Neuronal stem cell (in vitro differentiated cells): ENCODE measurements around the gene FST.
A peak's percentile ranks its signal among the peaks of the same experiment; 100 is the strongest.

Experiments used
- DNase-seq: peaks from one replicate; pipeline ENCODE4 v3.0.0-alpha.2; 2013; ENCODE audit warnings: low spot score
- H2AFZ ChIP-seq: one replicate; pipeline ENCODE4 v1.6.1; 2013; ENCODE audit warnings: mild to moderate bottlenecking, low read length, inconsistent platforms
- H2AK5ac ChIP-seq: 2 replicates; pipeline ENCODE4 v1.6.1; 2013; ENCODE audit warnings: low read depth, mild to moderate bottlenecking, inconsistent platforms, low read length, moderate library complexity, mixed read lengths
- H2BK120ac ChIP-seq: 2 replicates; pipeline ENCODE4 v1.6.1; 2013; ENCODE audit warnings: low read depth, mild to moderate bottlenecking, inconsistent platforms, low read length, moderate library complexity, mixed read lengths
- H2BK12ac ChIP-seq: one replicate; pipeline ENCODE4 v1.6.1; 2013; ENCODE audit warnings: low read length, inconsistent platforms
- H2BK15ac ChIP-seq: 2 replicates; pipeline ENCODE4 v1.6.1; 2013; ENCODE audit warnings: mild to moderate bottlenecking, low read length, inconsistent platforms, mixed read lengths
- H2BK5ac ChIP-seq: one replicate; pipeline ENCODE4 v1.6.1; 2013; ENCODE audit warnings: inconsistent platforms, mild to moderate bottlenecking, low read length, moderate library complexity
- H3K14ac ChIP-seq: one replicate; pipeline ENCODE4 v1.6.1; 2013; ENCODE audit warnings: low read length, inconsistent platforms
- H3K18ac ChIP-seq: 2 replicates; pipeline ENCODE4 v1.6.1; 2013; ENCODE audit warnings: low read length, inconsistent platforms
- H3K23ac ChIP-seq: 2 replicates; pipeline ENCODE4 v1.6.1; 2013; ENCODE audit warnings: low read depth, mild to moderate bottlenecking, mixed read lengths, low read length, inconsistent platforms; ENCODE audit not compliant: poor library complexity
- H3K27ac ChIP-seq: replicated peaks from 3 replicates; pipeline ENCODE4 v1.5.1; 2013; ENCODE audit warnings: low read length, inconsistent platforms
- H3K27me3 ChIP-seq, 3 experiments: 2 replicates each; pipeline ENCODE4 v1.6.1; 2013; ENCODE audit warnings: low read length in 3 of 3, mild to moderate bottlenecking in 2 of 3, inconsistent platforms in 1 of 3, low read depth in 1 of 3, mixed read lengths in 1 of 3, moderate library complexity in 1 of 3; ENCODE audit not compliant: control insufficient read depth in 3 of 3, insufficient read depth in 3 of 3
- H3K36me3 ChIP-seq, 2 donors: replicated peaks in 1 of 2; 2 replicates each; pipeline ENCODE4 v1.6.1; 2013; ENCODE audit warnings: low read length in 2 of 2; ENCODE audit not compliant: control insufficient read depth in 2 of 2, insufficient read depth in 2 of 2
- H3K4ac ChIP-seq: 2 replicates; pipeline ENCODE4 v1.6.1; 2013; ENCODE audit warnings: inconsistent platforms, mild to moderate bottlenecking, low read length, moderate library complexity
- H3K4me1 ChIP-seq, 2 donors: 1 replicate in 1 of 2; 2 replicates in 1 of 2; pipeline ENCODE4 v1.6.1; 2013; ENCODE audit warnings: low read length in 2 of 2, low read depth in 1 of 2; ENCODE audit not compliant: control insufficient read depth in 2 of 2, insufficient read depth in 1 of 2
- H3K4me2 ChIP-seq: one replicate; pipeline ENCODE4 v1.6.1; 2013; ENCODE audit warnings: mild to moderate bottlenecking, low read length, inconsistent platforms; ENCODE audit not compliant: insufficient read depth, poor library complexity, severe bottlenecking
- H3K4me3 ChIP-seq, 2 donors: 2 replicates each; pipeline ENCODE4 v1.5.1; 2013; ENCODE audit warnings: low read length in 2 of 2, mild to moderate bottlenecking in 2 of 2, inconsistent platforms in 1 of 2, moderate library complexity in 1 of 2
- H3K79me1 ChIP-seq: one replicate; pipeline ENCODE4 v1.6.1; 2013; ENCODE audit warnings: low read depth, mild to moderate bottlenecking, inconsistent platforms, low read length, moderate library complexity
- H3K9ac ChIP-seq: one replicate; pipeline ENCODE4 v1.6.1; 2013; ENCODE audit warnings: mild to moderate bottlenecking, low read depth, low read length, inconsistent platforms; ENCODE audit not compliant: poor library complexity
- H3K9me3 ChIP-seq, 2 donors: replicated peaks in 1 of 2; 2 replicates each; pipeline versions ENCODE3 to v1.6.1; 2013; ENCODE audit warnings: low read length in 2 of 2, mild to moderate bottlenecking in 2 of 2, inconsistent platforms in 1 of 2, low read depth in 1 of 2, mixed read lengths in 1 of 2, moderate library complexity in 1 of 2; ENCODE audit not compliant: control insufficient read depth in 2 of 2, insufficient read depth in 1 of 2
- H4K8ac ChIP-seq: one replicate; pipeline ENCODE4 v1.6.1; 2013; ENCODE audit warnings: low read depth, mild to moderate bottlenecking, inconsistent platforms, low read length, moderate library complexity
- H4K91ac ChIP-seq: one replicate; pipeline ENCODE4 v1.6.1; 2013; ENCODE audit warnings: low read length, low read depth, mild to moderate bottlenecking, inconsistent platforms; ENCODE audit not compliant: poor library complexity
- WGBS, 2 donors: extraction: QIAGEN DNeasy Blood & Tissue Kit; methylation state at CpG; one replicate each; pipeline ENCODE4 v1.1.7; 2013; ENCODE audit warnings: missing lambda C conversion rate in 2 of 2, mixed read lengths in 1 of 2; ENCODE audit not compliant: insufficient read length in 2 of 2, insufficient replicate concordance in 1 of 2; ENCODE audit errors: extremely low coverage in 2 of 2; 5-methylcytosine and 5-hydroxymethylcytosine counted together

The FST gene

GRCh38 chr5:53481887-53482716 lies 1.7 kb downstream of the FST start:
- H3K27ac ChIP-seq: no peak overlapping the region
- no CpG with 5 or more reads among the region's 36 CpGs for WGBS, 2 donors

GRCh38 chr5:53482717-53483638 lies 2.5 kb downstream of the FST start:
- Histone ChIP-seq H3K18ac (peak overlapping the region; percentile 63), H3K27ac (no peak overlapping the region), H2AFZ (no peak overlapping the region), H2BK120ac (no peak overlapping the region), H2BK12ac (no peak overlapping the region), H3K4me1 (peaks cover 0 to 2% of the 10 kb centered on the region in 2 donors), H3K23ac (peak overlapping the region; percentile 48), H3K9me3 (no peaks in the 10 kb centered on the region), H3K9ac (peak overlapping the region; percentile 73), H3K4me2 (peak overlapping the region; percentile 68), H3K4ac (no peak overlapping the region), H4K8ac (no peak overlapping the region), H3K14ac (no peak overlapping the region), H3K27me3 (peaks cover 0 to 3% (median 0%) of the 10 kb centered on the region in 3 experiments), H2BK5ac (no peak overlapping the region), H2BK15ac (no peak overlapping the region), H3K36me3 (peaks cover 7 to 41% of the 10 kb centered on the region in 2 donors), H3K79me1 (no peaks in the 10 kb centered on the region), H4K91ac (no peak overlapping the region), H3K4me3 (peak overlapping the region in 1 of 2 donors; percentile 76), H2AK5ac (no peak overlapping the region)
- no CpG with 5 or more reads among the region's 35 CpGs for WGBS, 2 donors
- DNase-seq: peak; percentile 40

More at GRCh38 chr5:53481887-53482716, 1.7 kb downstream of the FST start:
- Histone ChIP-seq H2AFZ (peak overlapping the region; percentile 92), H4K8ac (no peak overlapping the region), H3K4me3 (peak overlapping the region; percentile 66 to 77), H2BK5ac (no peak overlapping the region), H3K23ac (no peak overlapping the region), H3K79me1 (no peaks in the 10 kb centered on the region), H3K9ac (peak overlapping the region; percentile 73), H3K14ac (no peak overlapping the region), H3K18ac (peak overlapping the region; percentile 63), H2BK15ac (no peak overlapping the region), H3K9me3 (no peaks in the 10 kb centered on the region), H4K91ac (no peak overlapping the region), H3K4me2 (peak overlapping the region; percentile 73), H3K27me3 (peaks cover 0 to 3% (median 0%) of the 10 kb centered on the region in 3 experiments), H2AK5ac (no peak overlapping the region), H2BK120ac (no peak overlapping the region), H3K4ac (no peak overlapping the region), H3K36me3 (peaks cover 7 to 41% of the 10 kb centered on the region in 2 donors), H2BK12ac (no peak overlapping the region), H3K4me1 (peaks cover 2% of the 10 kb centered on the region in 2 donors)
- DNase-seq: peak; percentile 26

DNA sequence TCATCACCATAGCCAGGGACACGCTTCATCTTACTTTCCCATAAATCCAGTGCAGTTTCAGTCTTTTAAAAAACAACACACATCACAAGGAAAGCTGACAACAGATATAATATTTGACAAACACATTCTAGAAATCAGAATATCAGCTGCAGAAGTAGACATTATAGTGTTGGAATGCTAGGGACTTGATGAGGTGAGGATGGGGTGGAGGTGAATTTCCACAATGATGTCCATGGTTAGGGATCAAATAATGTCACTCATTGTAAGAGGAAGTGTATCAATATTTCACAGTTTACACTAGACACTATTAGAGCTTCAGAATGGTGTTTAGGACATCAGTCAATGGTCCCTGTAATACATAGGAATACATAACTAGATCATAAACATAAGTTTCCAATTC lies 7.0 kb downstream of the FST start:
- H3K23ac ChIP-seq: no peak overlapping the region
- H3K4me1 ChIP-seq: peaks cover 4 to 5% of the 10 kb centered on the region in 2 donors
- no peak overlapping the region for H3K4me3 ChIP-seq
- no peak overlapping the region for H2AK5ac ChIP-seq
- H3K9ac ChIP-seq: no peak overlapping the region
- no CpG with 5 or more reads among the region's 1 CpG for WGBS, 2 donors
- no peak overlapping the region for H2BK15ac ChIP-seq
- H3K14ac ChIP-seq: no peak overlapping the region
- H2BK5ac ChIP-seq: no peak overlapping the region
- H3K79me1 ChIP-seq: no peaks in the 10 kb centered on the region
- no peak for DNase-seq
- H3K4me2 ChIP-seq: no peak overlapping the region
- H3K36me3 ChIP-seq: peaks cover 7 to 41% of the 10 kb centered on the region in 2 donors
- H3K4ac ChIP-seq: no peak overlapping the region
- H4K8ac ChIP-seq: no peak overlapping the region
- H2BK120ac ChIP-seq: no peak overlapping the region
- no peaks in the 10 kb centered on the region for H3K9me3 ChIP-seq
- H4K91ac ChIP-seq: no peak overlapping the region
- H2AFZ ChIP-seq: no peak overlapping the region
- no peak overlapping the region for H2BK12ac ChIP-seq
- no peaks in the 10 kb centered on the region for H3K27me3 ChIP-seq
- H3K27ac ChIP-seq: no peak overlapping the region
- no peak overlapping the region for H3K18ac ChIP-seq
